Thyroid gland (tissue), 4 donors: ENCODE results near the gene EMC6. TPM values are rescaled to one million over a fixed set of nuclear protein-coding genes. Genes with fewer than 3 reads are reported as not detected.
A peak's percentile ranks its signal among the peaks of the same experiment; 100 is the strongest.

ENCODE experiments used
- DNase-seq, 2 donors: peaks; one replicate each; pipeline ENCODE4 v3.0.0-alpha.2; 2019
- H3K27ac ChIP-seq, 3 donors: fragments of 200-600 bp; sonication (generic); 1 replicate in 2 of 3; 2 replicates in 1 of 3; pipeline ENCODE4 v1.5.1; 2016 to 2019; ENCODE audit warnings: mild to moderate bottlenecking in 1 of 3, moderate library complexity in 1 of 3
- H3K27me3 ChIP-seq: fragments of 200-600 bp; sonication (generic); one replicate; pipeline ENCODE4 v1.5.1; 2019
- H3K36me3 ChIP-seq, 2 donors: fragments of 200-600 bp; sonication (generic); one replicate each; pipeline ENCODE4 v1.5.1; 2016 to 2019
- H3K4me1 ChIP-seq, 2 donors: fragments of 200-600 bp; sonication (generic); one replicate each; pipeline ENCODE4 v1.5.1; 2017 to 2019
- H3K4me3 ChIP-seq, 3 donors: fragments of 200-600 bp; sonication (generic); replicated peaks in 1 of 3; 1 replicate in 2 of 3; 2 replicates in 1 of 3; pipeline ENCODE4 v1.5.1; 2016; ENCODE audit warnings: mild to moderate bottlenecking in 1 of 3
- H3K9me3 ChIP-seq: fragments of 200-600 bp; sonication (generic); one replicate; pipeline ENCODE4 v1.5.1; 2017
- CTCF ChIP-seq, 6 experiments: fragments of 200-600 bp in 3 of 6; fragments of 450-650 bp in 3 of 6; sonication (generic) in 3 of 6; IDR thresholded peaks; one replicate each; pipeline ENCODE4 v1.5.1; 2016 to 2019; ENCODE audit warnings: antibody characterized with exemption in 6 of 6, mild to moderate bottlenecking in 2 of 6, inconsistent platforms in 1 of 6, moderate library complexity in 1 of 6
- POLR2A ChIP-seq, 2 donors: fragments of 450-650 bp; IDR thresholded peaks; one replicate each; pipeline ENCODE4 v1.6.1; 2017; ENCODE audit warnings: antibody characterized with exemption in 2 of 2, mild to moderate bottlenecking in 2 of 2, moderate library complexity in 1 of 2
- WGBS, 2 donors: methylation state at CpG; one replicate each; pipeline ENCODE4 v1.1.5; 2017; 5-methylcytosine and 5-hydroxymethylcytosine counted together
- intact Hi-C: fragments of 100-400 bp; cut with DNase I; formaldehyde crosslinking; loops from one replicate; pipeline ENCODE4 v1.15.1; 2023
- total RNA-seq, 4 donors: library from RNA; depleted of rRNA; stranded (reverse); fragments of >200 nt; gene quantifications; one replicate each; pipeline ENCODE4 v1.2.3, GENCODE V29; 2016

EMC6 gene
- total RNA-seq, 4 donors from 2014 or later, result 4.1 to 17.3 (median 11.5) TPM

GRCh38 chr17:3645310-3645709, 23.3 kb upstream of the EMC6 start:
- DNase-seq, result no peak
- Histone ChIP-seq H3K4me1 (no peaks in the 10 kb centered on the region), H3K27me3 (no peaks in the 10 kb centered on the region), H3K9me3 (no peaks in the 10 kb centered on the region), H3K36me3 (peaks cover 0 to 4% of the 10 kb centered on the region in 2 donors), H3K27ac (no peak overlapping the region), H3K4me3 (no peak overlapping the region)
- 55 to 74% methylated on average over 5 of the region's 5 CpGs for WGBS, 2 donors
- TF ChIP-seq CTCF (IDR thresholded peaks at IDR 0.05), result no peak
- no peak for TF ChIP-seq POLR2A (IDR thresholded peaks at IDR 0.05)
- intact Hi-C loops, result no loop called here

- H3K9me3 ChIP-seq, result no peaks in the 10 kb centered on the region
- 76 to 80% methylated on average over 1 to 6 of the region's 12 CpGs for WGBS, 2 donors
- peaks cover 0 to 4% of the 10 kb centered on the region in 2 donors for H3K36me3 ChIP-seq
- TF ChIP-seq POLR2A (IDR thresholded peaks at IDR 0.05), result no peak
- TF ChIP-seq CTCF (IDR thresholded peaks at IDR 0.05), result no peak
- H3K27me3 ChIP-seq, result no peaks in the 10 kb centered on the region
- no peak overlapping the region for H3K27ac ChIP-seq
- intact Hi-C loops, result no loop called here
- no peaks in the 10 kb centered on the region for H3K4me1 ChIP-seq
- no peak overlapping the region for H3K4me3 ChIP-seq
- no peak for DNase-seq
Measured at GRCh38 chr17:3647251-3647650, 21.4 kb upstream of the EMC6 start.

GRCh38 chr17:3647769-3648555, 20.6 kb upstream of the EMC6 start:
- H3K9me3 ChIP-seq, result no peaks in the 10 kb centered on the region
- TF ChIP-seq CTCF (IDR thresholded peaks at IDR 0.05) (peak in 2 of 6 experiments; percentile 8 to 27), POLR2A (IDR thresholded peaks at IDR 0.05) (no peak)
- no peak overlapping the region for H3K27ac ChIP-seq
- no peak overlapping the region for H3K4me3 ChIP-seq
- DNase-seq, result peak; percentile 35 to 54
- WGBS, 2 donors, result 64 to 72% methylated on average over 20 of the region's 20 CpGs
- no peaks in the 10 kb centered on the region for H3K4me1 ChIP-seq
- intact Hi-C loops, result no loop called here
- no peaks in the 10 kb centered on the region for H3K27me3 ChIP-seq
- H3K36me3 ChIP-seq, result peaks cover 0 to 4% of the 10 kb centered on the region in 2 donors

GRCh38 chr17:3655766-3656165, 12.8 kb upstream of the EMC6 start:
- no peak overlapping the region for H3K27ac ChIP-seq
- TF ChIP-seq CTCF (IDR thresholded peaks at IDR 0.05), result no peak
- TF ChIP-seq POLR2A (IDR thresholded peaks at IDR 0.05), result no peak
- peaks cover 0 to 11% of the 10 kb centered on the region in 2 donors for H3K4me1 ChIP-seq
- 81 to 92% methylated on average over 11 of the region's 11 CpGs for WGBS, 2 donors
- no peaks in the 10 kb centered on the region for H3K9me3 ChIP-seq
- no peak overlapping the region for H3K4me3 ChIP-seq
- DNase-seq, result no peak
- intact Hi-C loops, result no loop called here
- H3K36me3 ChIP-seq, result no peaks in the 10 kb centered on the region
- no peaks in the 10 kb centered on the region for H3K27me3 ChIP-seq

- 88 to 89% methylated on average over 14 of the region's 16 CpGs for WGBS, 2 donors
- intact Hi-C loops, result no loop called here
- Histone ChIP-seq H3K27ac (no peak overlapping the region), H3K36me3 (no peaks in the 10 kb centered on the region), H3K4me1 (peaks cover 0 to 11% of the 10 kb centered on the region in 2 donors), H3K9me3 (no peaks in the 10 kb centered on the region), H3K27me3 (no peaks in the 10 kb centered on the region), H3K4me3 (no peak overlapping the region)
- no peak for DNase-seq
- TF ChIP-seq CTCF (IDR thresholded peaks at IDR 0.05) (no peak), POLR2A (IDR thresholded peaks at IDR 0.05) (no peak)
Measured at GRCh38 chr17:3656353-3656752, 12.3 kb upstream of the EMC6 start.
